GM12872 (cell line): Measurements from ENCODE around the gene STON2.

ENCODE experiments used
- TF ChIP-seq, protein P1 (sequence below): IDR thresholded peaks from 3 replicates; pipeline ENCODE4 v1.5.1; 2011; ENCODE audit warnings: low read depth, mild to moderate bottlenecking, low read length, moderate library complexity; ENCODE audit not compliant: insufficient read depth

STON2 gene

DNA sequence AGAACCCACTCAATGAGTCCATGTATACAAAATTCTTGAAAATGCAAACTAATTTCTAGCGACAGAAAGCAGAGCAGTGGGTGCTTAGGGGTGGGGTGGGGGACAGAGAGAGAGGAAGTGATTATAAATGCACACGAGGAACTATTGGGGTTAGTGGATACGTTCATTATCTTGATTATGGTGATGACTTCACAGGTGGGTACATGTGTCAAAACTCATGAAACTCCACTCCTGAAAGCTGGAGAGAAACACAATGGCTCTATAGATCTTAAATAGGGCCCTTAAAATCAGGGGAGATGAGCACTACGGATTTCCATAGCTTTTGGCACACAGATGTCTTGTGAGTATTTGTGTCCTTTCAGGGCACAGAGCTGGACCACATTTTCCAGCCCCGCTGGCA is 59.9 kb downstream of the STON2 start:
- TF ChIP-seq, protein P1, sequence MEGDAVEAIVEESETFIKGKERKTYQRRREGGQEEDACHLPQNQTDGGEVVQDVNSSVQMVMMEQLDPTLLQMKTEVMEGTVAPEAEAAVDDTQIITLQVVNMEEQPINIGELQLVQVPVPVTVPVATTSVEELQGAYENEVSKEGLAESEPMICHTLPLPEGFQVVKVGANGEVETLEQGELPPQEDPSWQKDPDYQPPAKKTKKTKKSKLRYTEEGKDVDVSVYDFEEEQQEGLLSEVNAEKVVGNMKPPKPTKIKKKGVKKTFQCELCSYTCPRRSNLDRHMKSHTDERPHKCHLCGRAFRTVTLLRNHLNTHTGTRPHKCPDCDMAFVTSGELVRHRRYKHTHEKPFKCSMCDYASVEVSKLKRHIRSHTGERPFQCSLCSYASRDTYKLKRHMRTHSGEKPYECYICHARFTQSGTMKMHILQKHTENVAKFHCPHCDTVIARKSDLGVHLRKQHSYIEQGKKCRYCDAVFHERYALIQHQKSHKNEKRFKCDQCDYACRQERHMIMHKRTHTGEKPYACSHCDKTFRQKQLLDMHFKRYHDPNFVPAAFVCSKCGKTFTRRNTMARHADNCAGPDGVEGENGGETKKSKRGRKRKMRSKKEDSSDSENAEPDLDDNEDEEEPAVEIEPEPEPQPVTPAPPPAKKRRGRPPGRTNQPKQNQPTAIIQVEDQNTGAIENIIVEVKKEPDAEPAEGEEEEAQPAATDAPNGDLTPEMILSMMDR: no peak

DNA sequence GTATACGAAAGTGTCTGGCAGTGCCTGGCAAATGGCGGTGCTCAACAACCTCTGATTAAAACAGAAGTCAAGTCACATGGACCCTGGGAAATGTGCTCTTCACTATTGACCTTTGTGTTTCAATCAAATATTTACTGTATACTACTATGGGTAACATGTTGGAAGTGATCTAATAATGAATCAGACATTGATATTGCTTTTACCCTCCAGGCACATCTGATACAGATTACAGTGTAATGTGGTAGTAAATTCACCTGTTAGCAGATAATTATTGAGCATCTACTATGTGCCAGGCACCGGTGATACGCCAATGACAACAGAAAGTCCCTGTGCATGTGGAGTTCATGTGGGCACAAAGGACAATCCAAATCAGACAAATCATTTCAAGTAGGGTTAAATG is 63.1 kb downstream of the STON2 start:
- TF ChIP-seq, protein P1: no peak

DNA sequence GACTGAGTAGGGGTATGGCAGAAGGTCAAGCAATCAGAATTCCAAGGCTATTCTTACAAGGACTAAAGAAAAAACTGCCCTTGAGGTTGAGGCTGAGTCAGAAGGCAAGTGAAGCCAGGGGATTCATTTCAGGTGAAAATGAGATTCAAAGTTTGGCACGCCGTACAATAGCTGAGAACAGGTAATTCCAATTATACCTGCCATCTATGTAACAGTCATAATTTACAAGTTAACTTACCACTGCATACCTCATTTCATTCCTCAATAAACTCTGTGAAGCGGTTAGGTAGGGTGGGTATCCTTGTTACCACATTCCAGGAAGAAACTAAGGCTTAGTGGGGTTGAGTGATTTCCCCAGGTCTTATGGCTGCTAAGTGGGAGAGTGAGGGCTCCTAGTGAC is 64.1 kb downstream of the STON2 start:
- TF ChIP-seq, protein P1: no peak

DNA sequence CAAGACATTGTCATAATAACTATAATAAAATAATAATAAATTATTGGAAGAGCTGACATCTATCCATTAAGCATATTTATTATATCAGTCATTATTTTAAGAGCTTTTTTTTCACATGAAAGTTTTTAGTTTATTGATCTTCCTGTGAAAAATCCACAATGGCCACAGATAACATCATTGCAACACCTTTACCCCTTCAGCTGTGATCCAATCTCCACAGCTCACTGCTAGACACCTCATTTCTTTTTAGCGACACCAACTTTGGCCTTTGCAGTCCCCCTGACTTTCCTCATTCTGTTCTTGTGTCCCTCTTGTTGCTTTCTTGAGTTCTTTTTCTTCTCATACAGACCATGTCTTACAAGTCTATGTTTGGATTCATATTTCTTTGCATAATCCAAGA is 67.4 kb downstream of the STON2 start:
- TF ChIP-seq, protein P1: no peak

DNA sequence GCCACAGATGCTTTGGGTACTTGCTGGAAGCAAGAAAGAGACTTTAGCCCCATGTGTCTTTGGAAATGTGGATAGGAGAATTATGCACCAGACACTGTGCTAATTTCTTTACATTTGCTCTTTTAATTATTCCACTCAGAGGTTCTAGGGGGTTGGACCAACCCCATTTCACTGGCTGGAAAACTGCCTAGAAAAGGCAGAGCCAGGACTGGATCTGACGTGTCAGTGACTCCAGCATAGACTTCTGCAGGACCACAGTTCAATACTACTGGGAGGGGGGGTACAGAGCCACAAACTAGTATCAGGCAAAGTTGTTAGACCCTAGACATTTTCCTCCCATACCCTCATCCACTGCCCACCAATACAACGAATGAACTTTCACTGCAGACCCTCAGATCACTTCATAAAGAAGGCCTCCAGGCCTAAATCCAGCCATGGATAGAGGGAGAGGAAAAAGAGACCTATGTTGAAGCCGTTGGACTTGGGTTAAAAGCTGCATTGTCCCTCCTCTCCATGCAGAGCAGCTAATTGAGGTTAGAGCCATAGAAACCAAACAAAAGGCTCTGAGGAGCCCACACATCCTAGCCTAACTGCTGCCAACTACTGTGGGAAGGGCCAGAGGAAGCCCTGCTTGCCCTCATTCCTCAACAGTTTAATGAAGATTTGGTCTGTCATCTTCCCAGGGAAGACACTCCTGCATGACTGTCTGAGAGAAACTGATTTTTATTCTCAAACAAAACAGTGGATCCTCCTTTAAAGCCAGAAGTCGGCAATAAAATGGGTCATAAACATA is 68.7 kb downstream of the STON2 start:
- TF ChIP-seq, protein P1: no peak

DNA sequence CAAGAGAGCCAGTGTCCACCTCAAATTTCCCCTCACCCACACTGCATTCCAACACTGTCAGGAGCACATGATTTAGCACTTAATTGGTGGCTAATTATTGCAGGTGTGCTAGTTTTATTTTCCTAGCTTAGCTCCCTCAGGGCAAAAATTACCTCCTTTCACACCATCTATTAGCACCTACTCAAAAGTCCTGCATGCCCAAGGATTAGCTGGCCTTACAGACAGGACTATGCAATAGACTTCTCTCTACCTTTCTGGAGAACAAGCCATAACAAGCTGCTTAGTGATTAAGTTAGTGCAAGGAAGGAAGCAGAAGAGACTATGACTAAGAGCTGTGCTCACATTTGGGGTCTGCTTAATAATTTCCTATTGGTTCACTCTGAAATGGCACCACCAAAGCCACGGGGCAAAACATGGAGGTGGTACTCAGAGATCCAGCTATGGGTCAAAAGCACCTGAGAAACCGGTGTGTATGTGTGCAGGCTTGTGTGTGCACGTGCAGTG is 69.5 kb downstream of the STON2 start:
- TF ChIP-seq, protein P1: no peak

DNA sequence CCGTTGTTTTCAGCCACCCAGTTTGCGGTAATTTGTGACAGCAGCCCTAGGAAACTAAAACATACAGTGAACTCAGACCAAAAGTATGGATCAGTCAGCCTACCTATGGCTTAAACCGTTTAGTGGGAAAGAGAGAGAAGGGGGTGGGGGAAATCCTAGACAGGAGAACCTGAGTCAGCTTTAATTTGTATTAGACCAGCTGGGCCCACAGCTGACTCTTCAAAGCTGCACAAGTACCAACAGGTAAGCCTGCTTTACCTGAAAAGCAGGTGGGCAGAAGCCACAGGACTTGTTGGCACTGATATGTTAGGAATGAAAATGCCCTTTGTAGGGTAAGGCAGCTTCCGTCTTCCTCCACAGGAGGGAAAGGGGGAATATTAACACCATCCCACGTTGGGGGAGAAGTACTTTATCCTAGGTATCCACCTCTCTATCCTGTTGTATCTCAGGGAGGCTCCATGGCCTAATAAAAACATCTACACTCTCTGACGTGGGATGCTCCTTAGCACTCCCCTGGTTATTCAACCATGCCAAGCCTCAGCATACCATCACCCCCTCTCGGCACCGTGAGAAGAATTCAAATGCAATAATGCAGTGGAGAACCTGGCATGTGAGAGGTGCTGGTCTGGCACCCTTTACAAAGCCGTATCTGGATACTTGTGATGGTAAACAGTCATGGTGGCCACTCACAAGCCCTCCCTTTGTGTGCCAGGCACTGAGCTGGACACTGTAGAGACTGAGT is 70.3 kb downstream of the STON2 start:
- TF ChIP-seq, protein P1: no peak
